GM23248 (cell line): ENCODE data around the gene MBOAT1.

Source experiments
- EZH2 ChIP-seq: fragments of 200-600 bp; sonication (generic); IDR thresholded peaks from 2 replicates; pipeline ENCODE4 v1.6.1; 2018; ENCODE audit warnings: antibody characterized with exemption, mild to moderate bottlenecking; ENCODE audit not compliant: insufficient read depth, poor library complexity, severe bottlenecking
- EZH2phosphoT487 ChIP-seq: fragments of 200-600 bp; sonication (generic); IDR thresholded peaks from 2 replicates; pipeline ENCODE4 v1.6.1; 2018; ENCODE audit warnings: antibody characterized with exemption, moderate library complexity, mild to moderate bottlenecking, low read depth; ENCODE audit not compliant: insufficient read depth

DNA sequence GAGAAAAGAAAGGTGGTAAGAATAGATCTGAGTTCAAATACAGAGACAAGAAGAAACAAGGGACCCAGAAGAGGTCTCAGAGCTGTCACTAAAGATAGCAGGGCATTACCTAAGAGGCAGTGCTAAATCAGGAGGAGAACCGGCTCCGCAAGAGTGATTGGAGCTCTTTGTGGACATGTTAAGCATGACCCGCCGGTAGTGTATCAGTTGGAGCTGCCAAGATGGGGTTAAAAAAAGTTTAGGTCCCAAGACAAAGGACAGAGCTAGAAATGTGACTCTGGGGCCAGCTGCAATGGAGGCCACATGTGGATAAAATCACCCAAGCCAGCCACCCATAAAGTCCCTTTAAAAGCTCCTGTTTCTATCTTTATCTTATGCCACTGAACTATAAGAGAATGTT, 93.4 kb downstream of the MBOAT1 start:
- TF ChIP-seq EZH2 = no peak
- no peak for TF ChIP-seq EZH2phosphoT487
